ES-I3 (cell line): ENCODE results near the gene EMSY.

Source experiments
- H3K36me3 ChIP-seq: 2 replicates; pipeline ENCODE4 v1.6.1; 2013; ENCODE audit warnings: mild to moderate bottlenecking, low read length, control low read depth, moderate library complexity; ENCODE audit not compliant: insufficient read depth
- H3K4me1 ChIP-seq: 2 replicates; pipeline ENCODE4 v1.6.1; 2013; ENCODE audit warnings: mild to moderate bottlenecking, control low read depth, low read length; ENCODE audit not compliant: insufficient read depth
- H3K9ac ChIP-seq: 2 replicates; pipeline ENCODE4 v1.6.1; 2013; ENCODE audit warnings: low read depth, mild to moderate bottlenecking, low read length, moderate library complexity
- H3K9me3 ChIP-seq: 2 replicates; pipeline ENCODE4 v1.6.1; 2013; ENCODE audit warnings: mild to moderate bottlenecking, low read length, moderate library complexity; ENCODE audit not compliant: control insufficient read depth, insufficient read depth

The EMSY gene

GRCh38 chr11:76436020-76436419 is 8.8 kb upstream of the EMSY start:
- no peak overlapping the region for H3K9ac ChIP-seq
- no peaks in the 10 kb centered on the region for H3K36me3 ChIP-seq
- no peaks in the 10 kb centered on the region for H3K4me1 ChIP-seq
- no peaks in the 10 kb centered on the region for H3K9me3 ChIP-seq

GRCh38 chr11:76443268-76443980 is 1.4 kb upstream of the EMSY start:
- Histone ChIP-seq H3K36me3 (no peaks in the 10 kb centered on the region), H3K9ac (peak overlapping the region; percentile 94), H3K9me3 (no peaks in the 10 kb centered on the region), H3K4me1 (peaks cover 16% of the 10 kb centered on the region)

GRCh38 chr11:76444065-76444383 is 794 bp upstream of the EMSY start:
- Histone ChIP-seq H3K36me3 (no peaks in the 10 kb centered on the region), H3K9ac (peak overlapping the region; percentile 94), H3K4me1 (peaks cover 19% of the 10 kb centered on the region), H3K9me3 (no peaks in the 10 kb centered on the region)

- Histone ChIP-seq H3K36me3 (no peaks in the 10 kb centered on the region), H3K4me1 (peaks cover 25% of the 10 kb centered on the region), H3K9ac (peak overlapping the region; percentile 94), H3K9me3 (no peaks in the 10 kb centered on the region)
These were observed 585 bp downstream of the EMSY start for GRCh38 chr11:76445121-76446084.

GRCh38 chr11:76448506-76448905 is 3.7 kb downstream of the EMSY start:
- no peaks in the 10 kb centered on the region for H3K9me3 ChIP-seq
- H3K4me1 ChIP-seq: peaks cover 38% of the 10 kb centered on the region
- H3K9ac ChIP-seq: no peak overlapping the region
- no peaks in the 10 kb centered on the region for H3K36me3 ChIP-seq

GRCh38 chr11:76453248-76453647 is 8.4 kb downstream of the EMSY start:
- no peaks in the 10 kb centered on the region for H3K9me3 ChIP-seq
- no peaks in the 10 kb centered on the region for H3K36me3 ChIP-seq
- no peak overlapping the region for H3K9ac ChIP-seq
- H3K4me1 ChIP-seq: peaks cover 48% of the 10 kb centered on the region

GRCh38 chr11:76455331-76455730 is 10.5 kb downstream of the EMSY start:
- H3K4me1 ChIP-seq: peaks cover 46% of the 10 kb centered on the region
- peaks cover 4% of the 10 kb centered on the region; the same call in 1 of the 2 replicates for H3K36me3 ChIP-seq
- no peaks in the 10 kb centered on the region for H3K9me3 ChIP-seq
- H3K9ac ChIP-seq: peak overlapping the region; percentile 28; the same call in 1 of the 2 replicates

- H3K36me3 ChIP-seq: peaks cover 4% of the 10 kb centered on the region; the same call in 1 of the 2 replicates
- H3K9ac ChIP-seq: peak overlapping the region; percentile 28; the same call in 1 of the 2 replicates
- H3K4me1 ChIP-seq: peaks cover 46% of the 10 kb centered on the region
- no peaks in the 10 kb centered on the region for H3K9me3 ChIP-seq
These were observed 11.1 kb downstream of the EMSY start for GRCh38 chr11:76455931-76456330.

GRCh38 chr11:76456571-76456970 is 11.8 kb downstream of the EMSY start:
- no peak overlapping the region for H3K9ac ChIP-seq
- peaks cover 46% of the 10 kb centered on the region for H3K4me1 ChIP-seq
- H3K9me3 ChIP-seq: no peaks in the 10 kb centered on the region
- peaks cover 4% of the 10 kb centered on the region; the same call in 1 of the 2 replicates for H3K36me3 ChIP-seq

GRCh38 chr11:76459299-76459698 is 14.5 kb downstream of the EMSY start:
- Histone ChIP-seq H3K4me1 (peaks cover 32% of the 10 kb centered on the region), H3K36me3 (peaks cover 4% of the 10 kb centered on the region; the same call in 1 of the 2 replicates), H3K9ac (no peak overlapping the region), H3K9me3 (no peaks in the 10 kb centered on the region)

GRCh38 chr11:76459846-76460245 is 15.0 kb downstream of the EMSY start:
- Histone ChIP-seq H3K36me3 (peaks cover 4% of the 10 kb centered on the region; the same call in 1 of the 2 replicates), H3K9me3 (no peaks in the 10 kb centered on the region), H3K4me1 (peaks cover 26% of the 10 kb centered on the region), H3K9ac (no peak overlapping the region)

GRCh38 chr11:76462317-76462716 is 17.5 kb downstream of the EMSY start:
- Histone ChIP-seq H3K36me3 (peaks cover 4% of the 10 kb centered on the region; the same call in 1 of the 2 replicates), H3K9ac (no peak overlapping the region), H3K9me3 (no peaks in the 10 kb centered on the region), H3K4me1 (peaks cover 9% of the 10 kb centered on the region; the same call in 1 of the 2 replicates)

- Histone ChIP-seq H3K9me3 (no peaks in the 10 kb centered on the region), H3K4me1 (no peaks in the 10 kb centered on the region), H3K9ac (no peak overlapping the region), H3K36me3 (no peaks in the 10 kb centered on the region; the same call in 1 of the 2 replicates)
These were observed 20.9 kb downstream of the EMSY start for GRCh38 chr11:76465701-76466100.

- Histone ChIP-seq H3K4me1 (no peaks in the 10 kb centered on the region), H3K9me3 (no peaks in the 10 kb centered on the region), H3K9ac (no peak overlapping the region), H3K36me3 (no peaks in the 10 kb centered on the region)
These were observed 21.8 kb downstream of the EMSY start for GRCh38 chr11:76466666-76467065.
